Activated CD8-positive, alpha-beta memory T cell treated with anti-CD3 and anti-CD28 coated beads, Interleukin-2, amount 50 U/mL, for 1 hour (primary cell): ENCODE results near the gene OSBPL6.
"Not testable (repeated sequence)": the region's sequence is repeated elsewhere in the genome, so short reads cannot be mapped to it uniquely, and the experiment has no call there.

Experiments
- DNase-seq: peaks from one replicate; pipeline ENCODE4 v3.0.0-alpha.2; 2020; ENCODE audit errors: extremely low read depth

OSBPL6 gene

GRCh38 chr2:178301649-178302238, 107.4 kb downstream of the OSBPL6 start:
- no peak for DNase-seq

DNA sequence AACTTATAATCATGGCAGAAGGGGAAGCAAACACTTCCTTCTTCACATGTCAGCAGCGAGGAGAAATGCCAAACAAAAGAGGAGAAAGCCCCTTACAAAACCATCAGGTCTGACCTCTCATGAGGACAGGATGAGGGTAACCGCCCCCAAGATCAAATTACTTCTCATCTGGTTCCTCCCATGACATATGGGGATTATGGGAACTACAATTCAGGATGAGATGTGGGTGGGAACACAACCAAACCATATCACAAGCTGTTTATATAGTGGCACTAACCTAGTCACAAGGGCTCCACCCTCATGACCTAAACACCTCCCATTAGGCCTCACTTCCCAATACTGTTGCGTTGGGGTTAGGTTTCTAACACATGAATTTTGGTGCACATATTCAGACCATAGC, 110.0 kb downstream of the OSBPL6 start:
- no peak for DNase-seq

DNA sequence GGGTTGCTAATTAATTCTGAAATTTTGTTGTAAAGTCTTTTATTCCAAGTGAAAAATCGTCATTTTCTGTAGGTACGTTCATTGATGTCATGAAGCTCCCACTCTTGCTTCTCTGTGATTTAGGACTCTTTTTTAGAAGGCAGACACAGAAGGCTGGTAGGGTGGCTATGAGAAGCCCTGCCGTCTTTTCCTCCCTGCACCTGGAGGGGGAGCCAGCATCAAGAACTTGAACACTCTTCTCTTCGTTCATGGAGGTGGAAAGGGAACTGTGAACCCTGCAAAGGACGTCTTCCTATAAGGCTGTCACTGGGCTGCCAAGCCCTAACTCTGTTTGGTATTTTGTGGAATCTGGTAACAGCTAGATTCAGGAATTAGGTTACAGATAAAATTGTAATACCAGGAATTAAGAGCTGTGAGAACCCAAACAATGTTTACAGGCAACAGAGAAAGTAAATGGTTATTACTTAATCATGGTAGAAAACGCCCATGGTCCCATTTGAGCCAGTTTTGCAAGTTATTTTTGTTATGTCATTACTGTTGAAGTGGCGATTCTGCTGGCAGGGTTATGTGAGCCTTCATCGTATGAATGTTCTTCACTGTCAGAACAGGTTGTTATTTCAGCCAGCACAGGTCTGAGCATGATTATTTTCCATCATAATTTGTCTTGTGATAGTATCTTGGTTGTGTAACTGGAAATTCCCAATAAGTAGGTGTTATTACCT, 112.2 kb downstream of the OSBPL6 start:
- DNase-seq = no peak

DNA sequence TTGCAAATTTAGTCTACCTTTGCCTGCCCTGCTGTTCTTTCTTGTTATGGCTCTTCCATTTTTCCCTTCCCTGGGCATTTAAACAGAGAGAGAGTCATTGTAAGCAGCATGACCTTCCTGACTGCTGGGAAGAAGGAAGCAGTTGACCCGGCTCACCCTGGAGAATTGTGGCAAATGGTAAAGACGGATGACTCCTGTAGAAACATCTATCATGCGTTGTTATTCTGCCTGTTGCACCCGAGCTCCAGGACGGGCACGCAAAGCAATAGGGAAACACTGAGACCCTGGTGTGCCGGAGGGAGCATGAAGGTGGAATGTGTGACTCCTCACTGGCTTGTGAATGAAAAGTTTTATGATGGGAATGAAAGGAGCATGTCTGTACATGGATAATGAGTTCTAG, 113.3 kb downstream of the OSBPL6 start:
- no peak for DNase-seq

DNA sequence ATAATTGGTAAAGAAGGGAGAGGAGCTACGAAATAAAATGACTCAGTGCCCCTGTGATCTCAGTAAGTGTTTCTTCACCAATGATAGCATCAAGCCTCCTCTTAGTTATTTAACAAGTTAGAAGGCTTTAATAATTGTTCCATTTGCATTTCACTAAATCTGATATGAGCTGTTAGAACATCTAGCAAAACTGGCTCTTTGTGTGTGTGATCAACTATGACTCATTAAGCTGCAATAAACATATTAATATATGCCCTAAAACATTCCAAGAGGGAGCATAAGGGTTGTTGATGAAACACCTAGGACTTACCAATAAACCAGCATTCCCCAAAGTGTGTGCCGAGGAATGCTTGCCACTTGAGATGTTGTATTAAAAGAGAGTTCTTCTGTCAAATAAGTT, 115.2 kb downstream of the OSBPL6 start:
- DNase-seq = no peak

GRCh38 chr2:178315078-178315477, 120.8 kb downstream of the OSBPL6 start:
- DNase-seq = no peak

GRCh38 chr2:178315488-178315948, 121.2 kb downstream of the OSBPL6 start:
- no peak for DNase-seq

- DNase-seq = no peak
Measured at GRCh38 chr2:178317811-178318210, 123.5 kb downstream of the OSBPL6 start.

DNA sequence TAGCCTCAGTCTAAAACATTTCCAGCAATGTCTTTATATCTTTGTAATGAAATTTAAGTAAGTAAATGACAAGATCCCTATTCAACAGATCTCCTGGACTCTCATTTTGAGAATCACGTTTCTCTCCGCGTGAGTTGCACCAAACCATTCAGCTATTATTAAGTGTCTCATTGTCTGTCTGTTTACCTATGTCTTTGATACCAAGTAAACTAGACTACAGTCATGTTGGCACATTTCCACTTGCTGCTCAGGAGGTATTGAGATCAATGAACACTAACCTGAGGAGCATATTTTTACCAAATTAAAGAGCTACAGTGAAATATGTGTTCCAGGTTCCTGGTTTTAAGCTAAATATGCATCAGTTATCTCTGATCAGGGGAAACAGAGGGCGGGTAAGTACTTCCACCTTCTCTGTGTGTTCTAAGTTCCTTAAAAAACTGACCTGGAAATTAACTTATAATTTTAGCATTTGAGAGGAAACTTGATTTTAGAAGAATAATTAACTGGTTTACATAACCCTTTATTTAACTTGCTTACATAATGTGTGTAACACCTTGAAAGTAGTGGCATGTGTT, 125.8 kb downstream of the OSBPL6 start:
- no peak for DNase-seq

GRCh38 chr2:178322068-178322467, 127.8 kb downstream of the OSBPL6 start:
- no peak for DNase-seq

DNA sequence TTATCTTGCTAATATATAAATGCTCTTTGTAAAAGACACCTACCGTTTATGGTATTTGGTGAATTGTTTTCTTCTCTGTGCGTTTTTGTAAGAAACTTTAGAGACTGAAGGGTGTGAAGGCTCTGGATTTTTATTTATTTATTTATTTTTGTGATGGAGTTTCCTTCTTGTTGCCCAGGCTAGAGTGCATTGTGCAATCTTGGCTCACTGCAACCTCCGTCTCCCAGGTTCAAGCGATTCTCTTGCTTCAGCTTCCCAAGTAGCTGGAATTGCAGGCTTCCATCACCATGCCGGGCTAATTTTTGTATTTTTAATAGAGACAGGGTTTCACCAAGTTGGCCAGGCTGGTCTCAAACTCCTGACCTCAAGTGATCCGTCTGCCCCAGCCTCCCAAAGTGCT, 129.0 kb downstream of the OSBPL6 start:
- DNase-seq = not testable (repeated sequence)

DNA sequence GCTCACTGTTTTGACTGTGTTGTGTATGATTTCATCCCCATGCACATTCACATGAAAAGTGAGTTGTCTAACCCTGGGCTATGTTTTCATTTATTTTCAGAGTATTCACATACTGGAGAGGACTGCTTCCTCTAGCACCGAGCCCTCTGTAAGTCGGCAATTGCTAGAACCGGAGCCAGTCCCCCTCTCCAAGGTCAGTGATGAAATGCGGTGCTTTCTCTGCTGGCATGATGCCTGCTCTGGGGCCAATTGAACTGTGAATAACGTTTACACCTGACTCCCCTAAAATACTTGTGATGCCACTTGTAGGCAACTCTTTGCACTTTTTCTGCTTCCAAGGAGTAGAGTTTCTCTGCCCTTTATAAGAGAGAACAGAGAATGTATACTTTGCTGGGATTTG, 129.8 kb downstream of the OSBPL6 start:
- no peak for DNase-seq

- no peak for DNase-seq
Measured at GRCh38 chr2:178325268-178325667, 131.0 kb downstream of the OSBPL6 start.

DNA sequence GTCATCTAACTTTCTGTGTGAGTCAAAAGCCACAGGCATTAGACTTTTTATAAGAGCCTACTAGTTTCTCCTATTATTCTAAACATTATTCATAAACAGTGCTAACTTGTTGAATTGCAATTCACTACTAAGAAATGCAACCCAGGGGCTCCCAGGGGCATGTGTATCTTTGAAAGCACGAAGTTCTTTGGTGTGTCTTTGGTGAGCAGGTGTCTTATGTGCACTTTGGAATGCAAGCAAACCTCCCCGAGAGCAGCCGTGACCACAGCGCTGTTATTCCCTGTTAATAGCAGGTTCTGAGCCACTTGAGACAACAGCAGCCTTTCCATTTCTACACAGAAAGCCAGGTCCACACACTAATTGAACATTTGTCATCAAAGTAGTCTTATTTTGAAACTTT, 133.2 kb downstream of the OSBPL6 start:
- no peak for DNase-seq

- no peak for DNase-seq
Measured at GRCh38 chr2:178328037-178328436, 133.7 kb downstream of the OSBPL6 start.

GRCh38 chr2:178330175-178331017, 136.1 kb downstream of the OSBPL6 start:
- DNase-seq = no peak

- no peak for DNase-seq
Measured at GRCh38 chr2:178331474-178332432, 137.4 kb downstream of the OSBPL6 start.

GRCh38 chr2:178333851-178334250, 139.5 kb downstream of the OSBPL6 start:
- DNase-seq = no peak

DNA sequence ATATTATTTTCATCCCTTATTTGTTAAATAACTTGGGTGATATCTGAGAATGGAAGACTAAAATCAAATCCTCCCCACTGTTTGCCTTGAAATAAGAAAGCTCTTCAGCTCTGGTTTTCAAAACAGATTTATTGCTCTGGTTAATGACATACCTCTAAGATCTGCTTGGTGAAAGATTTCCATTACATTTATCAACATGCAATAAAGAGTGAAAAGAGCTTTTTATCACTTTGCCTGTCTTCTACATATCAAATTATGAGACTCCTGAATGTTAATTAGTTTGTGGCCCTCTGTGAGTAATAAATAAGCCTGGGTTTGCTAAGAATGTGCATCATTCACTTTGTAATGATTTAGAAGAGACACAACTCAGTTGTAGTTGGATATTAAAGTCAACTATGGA, 140.9 kb downstream of the OSBPL6 start:
- no peak for DNase-seq

DNA sequence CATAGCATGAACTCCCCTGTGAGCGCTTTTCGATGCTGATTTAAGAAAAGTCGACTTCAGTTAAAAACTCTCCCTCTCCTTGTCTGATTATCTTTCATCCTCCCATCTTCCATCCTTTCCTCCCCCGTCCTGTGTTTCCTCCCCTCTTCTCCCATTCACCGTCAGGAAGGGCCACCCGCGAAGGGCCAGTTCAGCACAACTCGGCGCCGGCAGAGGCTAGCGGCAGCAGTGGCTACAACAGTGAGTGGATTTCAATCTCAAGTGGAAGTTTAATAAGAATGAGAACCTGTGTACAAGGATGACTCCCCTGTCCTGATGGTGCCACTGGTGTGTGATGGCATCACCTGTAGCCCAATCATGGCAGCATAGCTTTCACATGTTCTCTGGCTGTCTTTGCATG, 149.8 kb downstream of the OSBPL6 start:
- no peak for DNase-seq

DNA sequence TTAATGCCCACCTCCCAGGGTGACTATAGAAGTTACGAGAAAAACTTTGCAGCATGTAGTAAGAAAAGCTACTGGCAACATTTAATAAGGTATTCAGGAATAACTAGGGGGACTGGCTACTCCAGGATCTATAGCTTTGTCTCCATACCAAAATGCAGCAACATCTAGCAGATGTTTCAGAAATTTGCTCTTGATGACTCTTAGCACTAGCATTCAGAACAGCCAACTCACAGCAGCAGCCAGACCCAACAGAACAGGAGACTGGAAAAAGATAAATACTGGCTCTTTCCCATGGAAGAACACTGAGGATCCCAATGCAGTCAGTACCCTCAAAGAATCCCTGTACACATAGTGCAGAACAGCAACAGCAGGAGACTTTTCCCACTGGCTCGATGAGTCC, 151.6 kb downstream of the OSBPL6 start:
- no peak for DNase-seq
